Skeletal muscle tissue (tissue), 4 donors: ENCODE data around the gene PLGRKT. TPM values are rescaled to one million over a fixed set of nuclear protein-coding genes. Genes with fewer than 3 reads are reported as not detected.

Experiments
- H3K27ac ChIP-seq: one replicate; pipeline ENCODE4 v1.7.0; 2013; ENCODE audit warnings: mild to moderate bottlenecking, low read depth, low read length, inconsistent platforms
- H3K27me3 ChIP-seq, 3 donors: one replicate each; pipeline ENCODE4 v1.7.0; 2013; ENCODE audit warnings: low read length in 3 of 3; ENCODE audit not compliant: control insufficient read depth in 3 of 3, insufficient read depth in 3 of 3
- H3K36me3 ChIP-seq, 3 donors: one replicate each; pipeline ENCODE4 v1.7.0; 2013; ENCODE audit warnings: low read length in 3 of 3; ENCODE audit not compliant: control insufficient read depth in 3 of 3, insufficient read depth in 3 of 3
- H3K4me1 ChIP-seq, 3 donors: one replicate each; pipeline ENCODE4 v1.7.0; 2013; ENCODE audit warnings: low read length in 3 of 3, mild to moderate bottlenecking in 3 of 3; ENCODE audit not compliant: control insufficient read depth in 3 of 3, insufficient read depth in 3 of 3
- H3K4me3 ChIP-seq, 3 donors: one replicate each; pipeline ENCODE4 v1.7.0; 2013; ENCODE audit warnings: low read length in 3 of 3
- H3K9ac ChIP-seq, 3 donors: one replicate each; pipeline ENCODE4 v1.7.0; 2013; ENCODE audit warnings: low read length in 3 of 3, mild to moderate bottlenecking in 3 of 3, moderate library complexity in 2 of 3, low read depth in 1 of 3
- H3K9me3 ChIP-seq, 3 donors: one replicate each; pipeline ENCODE4 v1.7.0; 2013; ENCODE audit warnings: low read length in 3 of 3; ENCODE audit not compliant: control insufficient read depth in 3 of 3
- total RNA-seq: library from RNA; depleted of rRNA; stranded (reverse); fragments of >200 nt; gene quantifications from one replicate; pipeline ENCODE4 v1.2.3, GENCODE V29; 2014
- donor health status: Osteomylitis.

The PLGRKT gene
- 15.1 TPM for total RNA-seq

GRCh38 chr9:5437254-5438216 is at the start of gene PLGRKT:
TSS of gene PLGRKT (minus strand) at chr9:5437925. CDS start at chr9:5431977, 5,948 bp downstream.
- Histone ChIP-seq H3K36me3 (peaks cover 4 to 8% (median 8%) of the 10 kb centered on the region in 3 donors), H3K9ac (peak within 1 kb of the TSS; percentile 94 to 97 (median 96)), H3K27me3 (no peaks in the 10 kb centered on the region), H3K4me3 (peak within 1 kb of the TSS; percentile 88 to 99 (median 93)), H3K27ac (peak within 1 kb of the TSS; percentile 91), H3K4me1 (peaks cover 18 to 33% (median 26%) of the 10 kb centered on the region in 3 donors), H3K9me3 (no peaks in the 10 kb centered on the region)

GRCh38 chr9:5486988-5487387 is 49.3 kb upstream of the PLGRKT start:
- Histone ChIP-seq H3K36me3 (no peaks in the 10 kb centered on the region), H3K27ac (no peak overlapping the region), H3K4me3 (no peak overlapping the region), H3K27me3 (no peaks in the 10 kb centered on the region), H3K9ac (no peak overlapping the region), H3K4me1 (no peaks in the 10 kb centered on the region), H3K9me3 (no peaks in the 10 kb centered on the region)

DNA sequence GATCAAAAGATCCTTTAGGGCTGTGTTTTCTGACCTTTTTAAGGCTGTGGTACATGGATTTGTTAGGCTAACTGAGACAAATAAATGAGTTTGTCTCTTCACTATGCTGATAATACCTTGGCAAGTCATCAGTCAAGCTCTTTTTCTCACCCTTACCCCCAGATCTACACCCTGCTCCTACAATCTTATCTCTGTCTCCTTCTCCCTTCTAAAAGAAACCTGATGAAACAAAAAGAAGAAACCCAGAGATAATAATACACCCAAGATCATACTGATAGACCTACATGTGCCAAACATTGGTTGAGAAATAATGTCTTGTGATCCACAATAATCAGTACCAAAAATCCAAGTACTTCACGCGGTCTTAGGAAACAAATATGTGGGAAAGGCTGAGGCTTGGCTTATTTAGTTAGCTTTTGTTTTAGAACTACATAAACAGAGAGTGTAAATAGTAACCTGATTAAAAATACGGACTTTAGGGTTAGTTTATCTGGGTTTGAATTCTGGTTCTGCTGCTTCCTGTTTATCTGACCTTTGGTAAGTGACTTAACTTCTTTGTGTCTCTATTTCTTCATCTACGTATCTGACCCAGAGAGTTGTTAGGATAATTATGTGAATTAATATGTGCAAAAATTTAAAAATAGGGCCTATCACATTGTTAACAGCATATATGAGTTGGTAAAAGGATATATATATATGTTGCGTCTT is 47.8 kb upstream of the PLGRKT start:
- Histone ChIP-seq H3K27ac (no peak overlapping the region), H3K4me3 (no peak overlapping the region), H3K27me3 (no peaks in the 10 kb centered on the region), H3K9ac (no peak overlapping the region), H3K36me3 (no peaks in the 10 kb centered on the region), H3K9me3 (no peaks in the 10 kb centered on the region), H3K4me1 (no peaks in the 10 kb centered on the region)

GRCh38 chr9:5483306-5483705 is 45.6 kb upstream of the PLGRKT start:
- Histone ChIP-seq H3K9me3 (no peaks in the 10 kb centered on the region), H3K9ac (no peak overlapping the region), H3K4me3 (no peak overlapping the region), H3K27ac (no peak overlapping the region), H3K36me3 (no peaks in the 10 kb centered on the region), H3K27me3 (no peaks in the 10 kb centered on the region), H3K4me1 (no peaks in the 10 kb centered on the region)

- no peaks in the 10 kb centered on the region for H3K9me3 ChIP-seq
- H3K36me3 ChIP-seq = no peaks in the 10 kb centered on the region
- no peaks in the 10 kb centered on the region for H3K27me3 ChIP-seq
- H3K4me1 ChIP-seq = no peaks in the 10 kb centered on the region
- H3K9ac ChIP-seq = no peak overlapping the region
- no peak overlapping the region for H3K27ac ChIP-seq
- no peak overlapping the region for H3K4me3 ChIP-seq
These were observed 44.5 kb upstream of the PLGRKT start for GRCh38 chr9:5482194-5482593.

- Histone ChIP-seq H3K4me3 (no peak overlapping the region), H3K27me3 (no peaks in the 10 kb centered on the region), H3K9me3 (no peaks in the 10 kb centered on the region), H3K4me1 (no peaks in the 10 kb centered on the region), H3K27ac (no peak overlapping the region), H3K36me3 (no peaks in the 10 kb centered on the region), H3K9ac (no peak overlapping the region)
These were observed 43.8 kb upstream of the PLGRKT start for GRCh38 chr9:5481322-5482040.

GRCh38 chr9:5480919-5481318 is 43.2 kb upstream of the PLGRKT start:
- no peak overlapping the region for H3K9ac ChIP-seq
- no peak overlapping the region for H3K4me3 ChIP-seq
- H3K36me3 ChIP-seq = no peaks in the 10 kb centered on the region
- H3K4me1 ChIP-seq = no peaks in the 10 kb centered on the region
- no peaks in the 10 kb centered on the region for H3K9me3 ChIP-seq
- no peak overlapping the region for H3K27ac ChIP-seq
- H3K27me3 ChIP-seq = no peaks in the 10 kb centered on the region

- H3K9ac ChIP-seq = no peak overlapping the region
- H3K9me3 ChIP-seq = no peaks in the 10 kb centered on the region
- H3K4me3 ChIP-seq = no peak overlapping the region
- no peak overlapping the region for H3K27ac ChIP-seq
- H3K4me1 ChIP-seq = no peaks in the 10 kb centered on the region
- no peaks in the 10 kb centered on the region for H3K36me3 ChIP-seq
- H3K27me3 ChIP-seq = no peaks in the 10 kb centered on the region
These were observed 42.4 kb upstream of the PLGRKT start for GRCh38 chr9:5479994-5480694.

- Histone ChIP-seq H3K36me3 (no peaks in the 10 kb centered on the region), H3K27me3 (no peaks in the 10 kb centered on the region), H3K27ac (no peak overlapping the region), H3K9ac (no peak overlapping the region), H3K4me3 (no peak overlapping the region), H3K9me3 (no peaks in the 10 kb centered on the region), H3K4me1 (no peaks in the 10 kb centered on the region)
These were observed 40.5 kb upstream of the PLGRKT start for GRCh38 chr9:5478206-5478605.
